GM19239 (cell line): ENCODE results near the gene KNTC1.
"Not testable (repeated sequence)": the region's sequence is repeated elsewhere in the genome, so short reads cannot be mapped to it uniquely, and the experiment has no call there.

Experiments
- DNase-seq: peaks from one replicate; pipeline ENCODE4 v3.0.0; 2011; ENCODE audit warnings: low spot score; ENCODE audit not compliant: insufficient read length
- FAIRE-seq: peaks from 2 replicates; lab custom pipeline; 2011; peaks lifted over from hg19 to GRCh38; lab: Jason Lieb, UNC

Gene KNTC1

GRCh38 chr12:122506393-122506938 lies 20.6 kb upstream of the KNTC1 start:
- DNase-seq (no peak), FAIRE-seq (no peak)

GRCh38 chr12:122508163-122508562 lies 18.9 kb upstream of the KNTC1 start:
- DNase-seq, result no peak
- FAIRE-seq, result no peak

GRCh38 chr12:122513028-122513427 lies 14.0 kb upstream of the KNTC1 start:
- not testable (repeated sequence) for FAIRE-seq, DNase-seq

- FAIRE-seq (no peak), DNase-seq (no peak)
Observed at GRCh38 chr12:122513660-122514059, 13.4 kb upstream of the KNTC1 start.

- no peak for FAIRE-seq
- DNase-seq, result no peak
Observed at GRCh38 chr12:122515275-122515674, 11.8 kb upstream of the KNTC1 start.

GRCh38 chr12:122516544-122517361 lies 10.3 kb upstream of the KNTC1 start:
- no peak for DNase-seq
- FAIRE-seq, result no peak

GRCh38 chr12:122517877-122518276 lies 9.2 kb upstream of the KNTC1 start:
- DNase-seq (no peak), FAIRE-seq (no peak)

- no peak for FAIRE-seq
- no peak for DNase-seq
Observed at GRCh38 chr12:122518908-122519307, 8.1 kb upstream of the KNTC1 start.

- no peak for FAIRE-seq
- DNase-seq, result no peak
Observed at GRCh38 chr12:122519418-122519817, 7.6 kb upstream of the KNTC1 start.

- DNase-seq (no peak), FAIRE-seq (no peak)
Observed at GRCh38 chr12:122520676-122521075, 6.4 kb upstream of the KNTC1 start.

GRCh38 chr12:122523280-122523679 lies 3.8 kb upstream of the KNTC1 start:
- FAIRE-seq, result no peak
- no peak for DNase-seq

- no peak for DNase-seq
- FAIRE-seq, result no peak
Observed at GRCh38 chr12:122523846-122524718, 3.0 kb upstream of the KNTC1 start.

GRCh38 chr12:122527478-122527944 lies 462 bp downstream of the KNTC1 start:
- no peak for FAIRE-seq
- DNase-seq, result no peak

GRCh38 chr12:122528582-122528981 lies 1.5 kb downstream of the KNTC1 start:
- DNase-seq (no peak), FAIRE-seq (no peak)

- FAIRE-seq, result no peak
- no peak for DNase-seq
Observed at GRCh38 chr12:122528992-122529391, 1.9 kb downstream of the KNTC1 start.

- FAIRE-seq (no peak), DNase-seq (no peak)
Observed at GRCh38 chr12:122533856-122534255, 6.8 kb downstream of the KNTC1 start.

GRCh38 chr12:122537021-122537420 lies 10.0 kb downstream of the KNTC1 start:
- FAIRE-seq, result no peak
- no peak for DNase-seq

- DNase-seq (no peak), FAIRE-seq (no peak)
Observed at GRCh38 chr12:122538496-122538895, 11.4 kb downstream of the KNTC1 start.

- FAIRE-seq (no peak), DNase-seq (no peak)
Observed at GRCh38 chr12:122544537-122544936, 17.5 kb downstream of the KNTC1 start.

- FAIRE-seq, result peak; percentile 83
- DNase-seq, result peak; percentile 32
Observed at GRCh38 chr12:122545855-122546254, 18.8 kb downstream of the KNTC1 start.

GRCh38 chr12:122547330-122547729 lies 20.3 kb downstream of the KNTC1 start:
- FAIRE-seq, result no peak
- no peak for DNase-seq
